H1 (cell line): ENCODE results near the gene RNPS1.

ENCODE experiments used
- BRCA1 ChIP-seq: IDR thresholded peaks from 2 replicates; pipeline ENCODE4 v1.6.1; 2012; ENCODE audit warnings: low read depth, low read length, improper control_type of control experiment
- CHD1 ChIP-seq: IDR thresholded peaks from 2 replicates; pipeline ENCODE4 v1.6.1; 2012; ENCODE audit warnings: low read depth, low read length, improper control_type of control experiment
- CHD7 ChIP-seq: fragments of 300-600 bp; sonication (generic); IDR thresholded peaks from 2 replicates; pipeline ENCODE4 v1.7.1; 2012; ENCODE audit warnings: low read length, moderate library complexity, mild to moderate bottlenecking, inconsistent platforms; ENCODE audit not compliant: insufficient replicate concordance
- CREB1 ChIP-seq: IDR thresholded peaks from 2 replicates; pipeline ENCODE4 v1.6.1; 2012; ENCODE audit warnings: inconsistent platforms
- EGR1 ChIP-seq: IDR thresholded peaks from 2 replicates; pipeline ENCODE4 v1.6.1; 2011; ENCODE audit warnings: low read depth, low read length, borderline replicate concordance
- PHF8 ChIP-seq: fragments of 200-600 bp; sonication (generic); conservative IDR thresholded peaks from 2 replicates; pipeline ENCODE4 v1.7.1; 2012; ENCODE audit warnings: low read depth, mild to moderate bottlenecking, inconsistent platforms, low read length, moderate library complexity
- POLR2A ChIP-seq, 2 experiments: IDR thresholded peaks; 1 replicate in 1 of 2; 2 replicates in 1 of 2; pipeline ENCODE4 v1.6.1; 2011; ENCODE audit warnings: low read depth in 2 of 2, low read length in 2 of 2, mild to moderate bottlenecking in 2 of 2; ENCODE audit errors: control extremely low read depth in 1 of 2
- RXRA ChIP-seq: IDR thresholded peaks from 2 replicates; pipeline ENCODE4 v1.6.1; 2011; ENCODE audit warnings: low read depth, mild to moderate bottlenecking, low read length, moderate library complexity; ENCODE audit not compliant: insufficient read depth
- SAP30 ChIP-seq: fragments of 300-600 bp; sonication (generic); IDR thresholded peaks from 2 replicates; pipeline ENCODE4 v1.7.1; 2012; ENCODE audit warnings: low read length, moderate library complexity, mild to moderate bottlenecking, inconsistent platforms; ENCODE audit not compliant: insufficient read depth, insufficient replicate concordance
- TAF1 ChIP-seq: IDR thresholded peaks from 2 replicates; pipeline ENCODE4 v1.6.1; 2011; ENCODE audit warnings: mild to moderate bottlenecking, low read depth, low read length
- TCF12 ChIP-seq: IDR thresholded peaks from 2 replicates; pipeline ENCODE4 v1.6.1; 2011; ENCODE audit warnings: low read depth, mild to moderate bottlenecking, low read length
- TF ChIP-seq, protein P1 (sequence below): IDR thresholded peaks from 2 replicates; pipeline ENCODE4 v1.6.1; 2012; ENCODE audit warnings: low read length, inconsistent platforms
- TF ChIP-seq, protein P2 (sequence below): IDR thresholded peaks from 2 replicates; pipeline ENCODE4 v1.6.1; 2011; ENCODE audit warnings: low read length, improper control_type of control experiment
- TF ChIP-seq, protein P3 (sequence below), 3 experiments: IDR thresholded peaks; 1 replicate in 2 of 3; 2 replicates in 1 of 3; pipeline versions ENCODE4 v1.5.1 to v1.6.1; 2011; ENCODE audit warnings: low read length in 3 of 3, mild to moderate bottlenecking in 3 of 3, inconsistent platforms in 2 of 3, low read depth in 1 of 3, moderate library complexity in 1 of 3; ENCODE audit not compliant: insufficient read depth in 1 of 3; ENCODE audit errors: control extremely low read depth in 1 of 3

GRCh38 chr16:2244301-2244700 lies 23.6 kb downstream of the RNPS1 start:
- TF ChIP-seq SAP30 (no peak), RXRA (no peak), PHF8 (no peak), TCF12 (no peak), CHD7 (no peak), BRCA1 (no peak), EGR1 (no peak), CHD1 (no peak), POLR2A (IDR thresholded peaks at IDR 0.05; ENCODE audit: control extremely low read depth in 1 of 2, low read depth in 2 of 2, low read length in 2 of 2) (no peak), TAF1 (no peak), CREB1 (no peak)
- TF ChIP-seq, protein P1, sequence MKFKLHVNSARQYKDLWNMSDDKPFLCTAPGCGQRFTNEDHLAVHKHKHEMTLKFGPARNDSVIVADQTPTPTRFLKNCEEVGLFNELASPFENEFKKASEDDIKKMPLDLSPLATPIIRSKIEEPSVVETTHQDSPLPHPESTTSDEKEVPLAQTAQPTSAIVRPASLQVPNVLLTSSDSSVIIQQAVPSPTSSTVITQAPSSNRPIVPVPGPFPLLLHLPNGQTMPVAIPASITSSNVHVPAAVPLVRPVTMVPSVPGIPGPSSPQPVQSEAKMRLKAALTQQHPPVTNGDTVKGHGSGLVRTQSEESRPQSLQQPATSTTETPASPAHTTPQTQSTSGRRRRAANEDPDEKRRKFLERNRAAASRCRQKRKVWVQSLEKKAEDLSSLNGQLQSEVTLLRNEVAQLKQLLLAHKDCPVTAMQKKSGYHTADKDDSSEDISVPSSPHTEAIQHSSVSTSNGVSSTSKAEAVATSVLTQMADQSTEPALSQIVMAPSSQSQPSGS, result no peak
- TF ChIP-seq, protein P2, sequence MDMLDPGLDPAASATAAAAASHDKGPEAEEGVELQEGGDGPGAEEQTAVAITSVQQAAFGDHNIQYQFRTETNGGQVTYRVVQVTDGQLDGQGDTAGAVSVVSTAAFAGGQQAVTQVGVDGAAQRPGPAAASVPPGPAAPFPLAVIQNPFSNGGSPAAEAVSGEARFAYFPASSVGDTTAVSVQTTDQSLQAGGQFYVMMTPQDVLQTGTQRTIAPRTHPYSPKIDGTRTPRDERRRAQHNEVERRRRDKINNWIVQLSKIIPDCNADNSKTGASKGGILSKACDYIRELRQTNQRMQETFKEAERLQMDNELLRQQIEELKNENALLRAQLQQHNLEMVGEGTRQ, result no peak
- TF ChIP-seq, protein P3, sequence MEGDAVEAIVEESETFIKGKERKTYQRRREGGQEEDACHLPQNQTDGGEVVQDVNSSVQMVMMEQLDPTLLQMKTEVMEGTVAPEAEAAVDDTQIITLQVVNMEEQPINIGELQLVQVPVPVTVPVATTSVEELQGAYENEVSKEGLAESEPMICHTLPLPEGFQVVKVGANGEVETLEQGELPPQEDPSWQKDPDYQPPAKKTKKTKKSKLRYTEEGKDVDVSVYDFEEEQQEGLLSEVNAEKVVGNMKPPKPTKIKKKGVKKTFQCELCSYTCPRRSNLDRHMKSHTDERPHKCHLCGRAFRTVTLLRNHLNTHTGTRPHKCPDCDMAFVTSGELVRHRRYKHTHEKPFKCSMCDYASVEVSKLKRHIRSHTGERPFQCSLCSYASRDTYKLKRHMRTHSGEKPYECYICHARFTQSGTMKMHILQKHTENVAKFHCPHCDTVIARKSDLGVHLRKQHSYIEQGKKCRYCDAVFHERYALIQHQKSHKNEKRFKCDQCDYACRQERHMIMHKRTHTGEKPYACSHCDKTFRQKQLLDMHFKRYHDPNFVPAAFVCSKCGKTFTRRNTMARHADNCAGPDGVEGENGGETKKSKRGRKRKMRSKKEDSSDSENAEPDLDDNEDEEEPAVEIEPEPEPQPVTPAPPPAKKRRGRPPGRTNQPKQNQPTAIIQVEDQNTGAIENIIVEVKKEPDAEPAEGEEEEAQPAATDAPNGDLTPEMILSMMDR (IDR thresholded peaks at IDR 0.05; ENCODE audit: control extremely low read depth in 1 of 3, insufficient read depth in 1 of 3, low read depth in 1 of 3, low read length in 3 of 3), result peak; percentile 13 to 44 (median 41); a peak in 2 of 4 replicates
